Transverse colon (tissue), 4 donors: ENCODE results near the gene VSTM4.

Source experiments
- CTCF ChIP-seq, 5 experiments: fragments of 200-600 bp in 3 of 5; fragments of 450-650 bp in 2 of 5; sonication (generic) in 3 of 5; IDR thresholded peaks; 1 replicate in 2 of 5; 2 replicates in 3 of 5; pipeline ENCODE4 v1.5.1; 2016 to 2017; ENCODE audit warnings: antibody characterized with exemption in 5 of 5, inconsistent platforms in 3 of 5, mild to moderate bottlenecking in 2 of 5, moderate library complexity in 1 of 5
- POLR2A ChIP-seq: fragments of 450-650 bp; IDR thresholded peaks from one replicate; pipeline ENCODE4 v1.6.1; 2016; ENCODE audit warnings: antibody characterized with exemption, mild to moderate bottlenecking, moderate library complexity
- POLR2AphosphoS5 ChIP-seq, 3 donors: sonication (generic); formaldehyde crosslinking; IDR thresholded peaks; one replicate each; pipeline ENCODE4 v1.6.1; 2016; ENCODE audit warnings: antibody characterized with exemption in 3 of 3

GRCh38 chr10:49153115-49153514 lies 37.8 kb upstream of the VSTM4 start:
- TF ChIP-seq CTCF (IDR thresholded peaks at IDR 0.05) (no peak), POLR2A (no peak), POLR2AphosphoS5 (IDR thresholded peaks at IDR 0.05) (no peak)
